Keratinocyte (primary cell): ENCODE data around the gene PRDX6.

ENCODE experiments used
- CTCF ChIP-seq, 3 experiments: IDR thresholded peaks in 1 of 3; conservative IDR thresholded peaks in 1 of 3; optimal IDR thresholded peaks in 1 of 3; 2 replicates in 2 of 3; 3 replicates in 1 of 3; pipeline versions ENCODE3 to v1.5.1; 2011; ENCODE audit warnings: low read length in 3 of 3, mild to moderate bottlenecking in 3 of 3, moderate library complexity in 2 of 3, control low read depth in 1 of 3, inconsistent platforms in 1 of 3; ENCODE audit not compliant: insufficient read depth in 2 of 3; ENCODE audit errors: extremely low read depth in 1 of 3
- EZH2 ChIP-seq: IDR thresholded peaks from one replicate; pipeline ENCODE4 v1.6.1; 2012; ENCODE audit warnings: inconsistent platforms, mild to moderate bottlenecking, low read length, moderate library complexity

DNA sequence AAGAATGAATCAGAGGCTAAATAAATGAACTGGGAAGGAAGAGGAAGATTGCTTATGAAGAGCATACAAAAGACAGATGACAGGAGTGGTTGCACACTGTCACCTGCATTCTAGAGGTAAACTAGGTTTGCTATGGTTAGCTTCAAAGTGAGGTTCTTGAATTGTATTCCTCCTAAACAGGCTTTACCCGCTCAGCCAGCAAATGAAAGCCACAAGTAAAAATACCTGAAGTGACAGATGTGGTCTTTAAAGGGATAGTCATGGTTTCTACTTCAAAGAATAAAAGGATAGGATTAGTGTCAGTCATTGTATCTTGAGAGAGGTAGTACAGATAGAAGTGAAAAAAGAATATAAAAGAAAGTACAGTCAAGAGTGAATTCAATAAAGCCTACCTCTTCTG, 32.4 kb upstream of the PRDX6 start:
- TF ChIP-seq CTCF (optimal IDR thresholded peaks at IDR 0.05 in 1 of 3, IDR thresholded peaks at IDR 0.05 in 1 of 3, conservative IDR thresholded peaks at IDR 0.05 in 1 of 3; ENCODE audit: extremely low read depth in 1 of 3, insufficient read depth in 2 of 3, low read length in 3 of 3) (no peak), EZH2 (no peak)
